AG09309 (cell line): ENCODE data around the gene TMIGD2.
"Not testable (repeated sequence)": the region's sequence is repeated elsewhere in the genome, so short reads cannot be mapped to it uniquely, and the experiment has no call there.

Experiments used
- DNase-seq: peaks from one replicate; pipeline ENCODE4 v3.0.0-alpha.2; 2010; ENCODE audit warnings: low read depth
- H3K4me3 ChIP-seq: 2 replicates; pipeline ENCODE4 v1.5.1; 2011; ENCODE audit warnings: mild to moderate bottlenecking, low read depth, low read length, moderate library complexity; ENCODE audit not compliant: control insufficient read depth
- CTCF ChIP-seq: IDR thresholded peaks from 2 replicates; pipeline ENCODE4 v1.5.1; 2011; ENCODE audit warnings: mild to moderate bottlenecking, low read depth, low read length, inconsistent platforms; ENCODE audit not compliant: insufficient read depth, control insufficient read depth; ENCODE audit errors: missing control alignments

TMIGD2 gene

GRCh38 chr19:4329858-4330257, 27.7 kb upstream of the TMIGD2 start:
- no peak for DNase-seq
- TF ChIP-seq CTCF, result no peak
- H3K4me3 ChIP-seq, result no peak overlapping the region

GRCh38 chr19:4328991-4329681, 26.9 kb upstream of the TMIGD2 start:
- not testable (repeated sequence) for DNase-seq
- H3K4me3 ChIP-seq, result peak overlapping the region; percentile 38

- DNase-seq, result no peak
- H3K4me3 ChIP-seq, result peak overlapping the region; percentile 38
- no peak for TF ChIP-seq CTCF
Observed at GRCh38 chr19:4328243-4328990, 26.2 kb upstream of the TMIGD2 start.

DNA sequence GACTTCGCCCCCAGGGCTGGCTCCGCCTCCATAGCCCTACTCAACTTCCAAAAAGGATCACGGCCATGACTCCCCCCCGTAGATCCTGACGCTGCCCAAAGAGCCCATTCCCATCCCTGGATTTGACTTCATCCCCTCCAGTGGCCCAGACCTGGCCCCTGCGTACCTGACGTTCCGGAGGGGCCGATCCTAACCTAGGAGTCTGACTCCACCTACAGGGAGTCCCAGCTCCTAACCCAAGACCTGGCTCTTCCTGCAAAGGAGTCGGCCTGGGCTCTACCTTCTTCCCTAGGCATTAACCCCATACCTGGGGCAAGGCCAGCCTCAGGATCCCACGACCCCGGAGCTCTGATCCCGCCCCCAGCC, 25.7 kb upstream of the TMIGD2 start:
- no peak for DNase-seq
- no peak overlapping the region for H3K4me3 ChIP-seq
- no peak for TF ChIP-seq CTCF

DNA sequence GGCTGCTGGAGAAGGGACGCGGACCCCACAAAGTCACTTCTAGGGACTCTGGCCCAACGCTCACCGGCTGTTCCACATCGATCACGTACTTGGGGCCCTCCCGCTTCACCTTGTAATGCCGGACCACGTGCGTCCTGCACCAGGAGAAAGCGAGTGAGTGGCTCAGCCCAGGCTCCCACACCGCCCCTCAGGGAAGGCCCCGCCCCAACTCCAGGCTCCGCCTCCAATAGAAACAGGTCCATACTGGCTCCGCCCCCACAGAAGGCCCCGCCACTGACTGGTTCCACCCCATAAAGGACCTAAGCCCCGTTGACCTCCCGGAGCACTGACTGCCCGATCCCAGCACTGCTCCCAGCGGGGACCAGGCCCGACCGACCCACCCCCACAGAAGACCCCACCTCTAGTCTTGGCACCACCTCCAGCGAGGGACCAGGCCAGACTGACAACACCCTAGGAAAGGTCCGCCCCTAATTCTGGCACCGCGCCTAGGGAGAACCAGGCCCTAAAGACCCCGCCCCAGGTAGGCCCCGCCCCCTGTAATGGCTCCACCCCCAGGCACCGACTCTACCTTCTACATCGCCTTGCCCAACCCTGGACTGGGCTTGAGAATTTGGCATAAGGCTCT, 25.2 kb upstream of the TMIGD2 start:
- H3K4me3 ChIP-seq, result no peak overlapping the region
- no peak for TF ChIP-seq CTCF
- no peak for DNase-seq

GRCh38 chr19:4326837-4327251, 24.7 kb upstream of the TMIGD2 start:
- no peak for DNase-seq
- no peak overlapping the region for H3K4me3 ChIP-seq
- TF ChIP-seq CTCF, result no peak

GRCh38 chr19:4326215-4326836, 24.1 kb upstream of the TMIGD2 start:
- no peak overlapping the region for H3K4me3 ChIP-seq
- TF ChIP-seq CTCF, result no peak
- no peak for DNase-seq
